GM19463 (cell line): ENCODE results near the gene OR52K2.
"Not testable (repeated sequence)": the region's sequence is repeated elsewhere in the genome, so short reads cannot be mapped to it uniquely, and the experiment has no call there.

Experiments used
- ATAC-seq: cut with Tn5 transposase; IDR thresholded peaks from one replicate; pipeline ENCODE4 v1.9.1; 2021; ENCODE audit warnings: mild to moderate bottlenecking, moderate library complexity; ENCODE audit not compliant: unreplicated experiment

Gene OR52K2

DNA sequence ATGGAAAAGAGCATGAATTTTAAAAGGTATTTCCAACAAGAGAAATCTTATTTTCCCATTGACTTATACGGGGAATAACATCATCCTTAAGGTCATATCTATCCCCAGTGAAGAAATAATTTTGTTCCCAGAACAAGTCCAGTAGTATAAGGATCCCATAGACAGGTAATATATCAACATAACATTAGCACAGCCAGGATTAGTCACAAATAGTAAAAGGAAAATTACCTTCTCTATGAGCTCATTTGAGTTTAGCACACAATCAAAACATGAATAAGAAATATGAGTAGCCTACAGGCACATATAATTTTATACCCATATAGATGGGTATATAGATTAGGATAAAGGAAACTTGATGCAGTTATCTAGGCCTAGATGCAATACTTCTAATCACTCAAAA, 30.5 kb downstream of the OR52K2 start:
- no peak for ATAC-seq

DNA sequence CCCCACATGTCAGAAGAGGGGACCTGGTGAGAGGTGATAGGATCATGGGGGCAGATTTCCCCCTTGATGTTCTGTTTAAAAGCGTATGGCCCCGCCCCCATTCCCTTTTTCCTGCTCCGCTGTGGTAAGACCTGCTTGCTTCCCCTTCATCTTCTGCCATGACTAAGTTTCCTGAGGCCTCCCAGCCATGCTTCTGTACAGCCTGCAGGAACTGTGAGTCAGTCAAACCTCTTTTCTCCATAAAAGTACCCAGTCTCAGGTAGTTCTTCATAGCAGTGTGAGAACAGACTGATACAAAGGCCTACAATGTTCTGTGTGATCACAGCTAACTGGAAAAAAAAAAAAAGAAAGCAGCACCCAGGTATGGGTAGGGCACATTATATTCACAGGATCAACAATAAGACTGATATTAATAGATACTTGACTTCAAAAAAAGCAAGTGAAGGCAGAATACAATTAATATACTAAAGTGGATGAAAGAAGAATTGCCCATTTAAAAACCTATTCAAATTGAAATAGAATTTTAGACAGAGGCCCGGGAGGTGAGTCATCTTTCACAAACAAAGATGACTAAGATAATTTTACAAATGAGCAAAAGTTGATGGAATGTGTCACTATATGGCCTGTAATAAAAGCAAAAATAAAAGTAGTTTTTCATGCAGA, 31.6 kb downstream of the OR52K2 start:
- no peak for ATAC-seq

DNA sequence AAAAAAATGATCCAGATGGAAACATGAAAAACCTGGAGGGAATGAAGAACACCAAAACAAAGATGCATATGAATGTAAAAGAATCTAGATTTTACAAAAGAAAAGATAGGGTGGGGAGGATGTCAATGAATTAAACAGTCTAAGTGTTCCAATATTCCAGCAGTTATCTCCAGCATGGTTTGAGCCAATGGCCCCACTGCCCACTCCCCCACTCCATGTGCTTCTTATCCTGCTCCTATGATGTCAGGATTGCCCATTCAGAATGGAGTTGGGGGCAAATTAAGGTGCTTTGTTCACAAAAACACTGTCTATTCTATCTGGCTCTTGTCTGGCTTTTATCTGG, 32.1 kb downstream of the OR52K2 start:
- ATAC-seq, result no peak

DNA sequence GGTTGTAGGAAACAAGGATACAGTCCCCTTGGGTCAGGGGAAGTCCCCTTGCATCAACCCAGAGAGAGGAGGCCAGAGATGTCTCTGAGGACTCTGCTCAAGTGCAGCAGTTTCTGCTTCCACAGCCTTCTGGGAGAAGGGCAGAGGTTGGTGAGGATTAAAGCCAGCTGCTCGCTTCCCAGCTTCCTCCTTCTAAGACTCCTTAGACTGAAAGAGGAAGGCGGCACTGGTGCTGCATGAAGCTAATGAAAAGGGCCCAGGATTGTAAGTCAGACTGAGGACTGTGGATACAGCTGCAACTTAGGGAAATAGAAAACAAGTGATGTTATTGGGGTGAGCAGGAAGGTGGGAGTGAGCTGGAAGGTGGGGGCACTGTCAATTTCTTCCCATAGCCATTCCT, 33.4 kb downstream of the OR52K2 start, which contains the start of gene OR52K1:
Gene OR52K1 (plus strand): TSS at position 202 of the 400 bp plus-strand sequence. CDS start 6,255 bp downstream, outside the sequence.
- ATAC-seq, result no peak

DNA sequence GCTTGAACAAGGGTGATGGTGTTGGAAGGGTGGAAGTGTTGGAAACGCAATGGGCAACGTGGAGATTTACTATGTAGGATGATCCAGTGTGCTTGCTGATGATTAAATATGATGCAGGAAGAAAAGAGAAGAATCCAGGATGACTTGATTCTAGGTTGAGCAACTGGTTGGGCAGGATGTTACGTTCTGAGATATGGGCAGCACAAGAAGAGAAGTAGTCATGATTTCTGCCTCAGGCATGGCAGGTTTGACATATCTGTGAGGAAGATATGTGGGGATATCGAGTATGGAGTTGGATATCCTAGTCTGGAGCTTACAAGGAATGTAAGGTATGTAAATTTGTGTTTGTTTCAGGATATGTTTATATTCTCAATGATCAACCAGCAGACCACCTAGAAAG, 35.2 kb downstream of the OR52K2 start:
- no peak for ATAC-seq

DNA sequence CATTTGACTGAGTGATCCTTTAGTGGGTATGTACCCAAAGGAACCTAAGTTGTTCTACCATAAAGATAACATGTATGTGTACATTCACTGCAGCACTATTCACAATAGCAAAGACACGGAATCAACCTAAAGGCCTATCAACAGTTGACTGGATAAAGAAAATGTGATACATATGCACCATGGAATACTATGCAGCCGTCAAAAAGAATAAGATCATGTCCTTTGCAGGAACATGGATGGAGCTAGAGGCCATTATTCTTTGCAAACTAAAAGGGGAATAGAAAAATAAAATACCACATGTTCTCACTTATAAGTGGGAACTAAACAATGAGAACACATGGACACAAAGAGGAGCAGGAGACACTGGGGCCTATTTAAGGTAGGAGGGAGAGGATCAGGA, 42.3 kb downstream of the OR52K2 start:
- not testable (repeated sequence) for ATAC-seq

DNA sequence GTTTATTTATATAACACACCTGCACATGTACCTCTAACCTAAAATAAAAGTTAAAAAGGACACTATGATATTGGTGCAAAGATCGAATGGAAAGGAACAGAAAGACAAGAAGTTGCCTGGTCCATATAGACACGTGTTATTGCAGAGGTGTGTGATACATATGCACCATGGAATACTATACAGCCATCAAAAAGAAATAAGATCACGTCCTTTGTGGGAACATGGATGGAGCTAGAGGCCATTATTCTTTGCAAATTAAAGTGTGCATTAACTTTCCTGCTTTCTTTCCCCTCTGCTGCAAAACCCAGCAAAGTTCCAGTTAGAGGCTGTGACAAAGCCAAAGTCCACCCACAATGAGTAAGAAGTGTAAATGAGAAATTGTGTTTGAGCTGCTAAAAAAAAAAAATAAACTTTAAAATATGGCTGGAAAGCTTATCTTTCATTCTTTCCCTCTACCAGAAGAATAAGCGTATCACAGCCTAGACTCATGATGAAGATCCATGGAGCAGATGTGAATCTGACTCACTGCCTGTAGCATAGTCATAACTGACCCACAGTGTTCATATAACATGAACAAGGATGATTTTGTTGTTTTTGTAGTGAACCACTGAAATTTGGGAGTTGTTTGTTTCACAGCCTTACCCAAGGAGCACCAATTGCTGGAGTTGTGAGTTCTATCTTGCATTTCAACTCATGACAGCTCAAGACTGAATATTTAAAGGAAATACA, 42.9 kb downstream of the OR52K2 start:
- ATAC-seq, result no peak

DNA sequence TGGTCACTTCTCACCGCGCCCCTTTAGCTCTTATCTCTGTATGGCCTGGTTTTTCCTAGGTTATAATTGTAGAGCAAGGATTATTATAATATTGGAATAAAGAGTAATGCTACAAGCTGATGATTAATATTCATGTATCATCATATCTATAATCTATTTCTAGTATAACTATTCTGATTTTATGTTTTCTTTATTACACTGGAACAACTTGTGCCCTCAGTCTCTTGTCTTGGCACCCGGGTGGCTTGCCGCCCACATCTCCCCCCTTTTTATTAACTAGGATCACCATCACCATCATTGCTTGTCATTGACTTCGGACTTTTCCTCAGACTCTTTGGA, 44.4 kb downstream of the OR52K2 start:
- no peak for ATAC-seq

DNA sequence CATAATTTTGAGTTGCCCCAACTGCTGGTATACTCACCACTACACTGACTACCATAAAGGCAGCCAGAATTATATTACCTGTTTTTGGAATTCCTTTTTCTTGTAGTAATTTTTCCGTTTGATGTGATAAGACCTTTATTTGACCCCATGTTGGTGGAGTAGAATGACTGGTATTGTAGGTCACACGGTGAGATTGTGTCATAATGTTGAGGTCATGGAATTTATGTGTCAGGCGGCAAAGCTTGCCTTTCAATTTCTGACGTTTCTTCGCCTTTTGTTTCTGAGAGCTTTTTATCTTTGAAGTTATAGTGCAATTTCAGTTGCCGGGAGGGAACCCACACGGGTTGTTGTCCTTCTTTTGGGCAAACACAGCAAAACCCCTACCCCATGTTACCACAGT, 46.4 kb downstream of the OR52K2 start:
- no peak for ATAC-seq

DNA sequence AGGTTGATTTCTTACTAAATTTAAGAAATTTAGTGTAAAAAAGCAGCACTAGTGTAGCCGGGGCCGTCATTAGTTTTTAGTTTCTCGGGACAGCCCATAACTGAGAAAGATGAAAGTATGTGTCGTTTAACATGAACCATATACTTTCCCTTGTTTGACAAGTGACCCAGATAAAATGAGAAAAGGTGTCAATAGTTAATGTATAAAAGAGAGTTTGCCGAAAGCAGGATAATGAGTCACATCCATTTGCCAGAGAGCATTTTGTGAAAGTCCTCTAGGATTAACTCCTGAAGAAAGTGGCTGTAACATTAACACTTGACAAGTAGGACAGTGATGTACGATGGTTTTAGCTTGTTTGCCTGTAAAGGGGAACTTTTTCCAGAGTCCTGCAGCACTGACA, 46.9 kb downstream of the OR52K2 start:
- ATAC-seq, result no peak

DNA sequence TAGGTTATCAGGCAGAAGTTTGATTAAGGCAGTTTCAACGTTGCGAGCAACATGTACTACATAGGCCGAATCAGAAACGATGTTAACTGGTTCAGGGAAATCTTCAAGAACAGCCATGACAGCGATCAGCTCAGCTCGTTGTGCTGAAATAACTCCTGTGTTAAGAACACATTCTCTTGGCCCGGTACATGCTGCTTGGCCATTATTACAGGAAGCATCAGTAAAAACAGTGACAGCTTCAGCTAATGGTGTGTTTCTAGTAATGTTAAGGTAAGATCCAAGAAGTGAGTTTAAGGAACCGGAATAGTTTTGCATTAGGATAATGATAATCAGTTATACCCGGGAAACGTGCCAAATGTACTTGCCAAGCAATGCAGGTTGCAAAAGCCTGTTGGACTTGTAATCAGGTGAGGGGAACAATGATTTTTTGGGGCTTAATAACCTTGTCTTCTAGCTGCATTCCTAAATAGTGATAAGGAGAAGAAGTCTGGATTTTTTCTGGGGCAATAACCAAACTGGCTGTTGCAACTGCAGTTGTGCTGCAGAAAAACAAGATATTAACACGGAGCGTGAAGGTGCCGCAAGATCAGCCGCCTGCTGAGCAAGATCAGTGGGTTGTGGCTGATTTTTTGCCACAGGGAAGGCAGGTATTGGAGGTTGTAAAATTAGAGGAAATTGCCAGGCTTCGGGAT, 47.6 kb downstream of the OR52K2 start:
- no peak for ATAC-seq
